ENCODE results near the gene HLA-DMA. TPM values are rescaled to one million over a fixed set of nuclear protein-coding genes. Genes with fewer than 3 reads are reported as not detected.

The HLA-DMA gene
- total RNA-seq, 1 experiment from 2014 or later, result 451 TPM

DNA sequence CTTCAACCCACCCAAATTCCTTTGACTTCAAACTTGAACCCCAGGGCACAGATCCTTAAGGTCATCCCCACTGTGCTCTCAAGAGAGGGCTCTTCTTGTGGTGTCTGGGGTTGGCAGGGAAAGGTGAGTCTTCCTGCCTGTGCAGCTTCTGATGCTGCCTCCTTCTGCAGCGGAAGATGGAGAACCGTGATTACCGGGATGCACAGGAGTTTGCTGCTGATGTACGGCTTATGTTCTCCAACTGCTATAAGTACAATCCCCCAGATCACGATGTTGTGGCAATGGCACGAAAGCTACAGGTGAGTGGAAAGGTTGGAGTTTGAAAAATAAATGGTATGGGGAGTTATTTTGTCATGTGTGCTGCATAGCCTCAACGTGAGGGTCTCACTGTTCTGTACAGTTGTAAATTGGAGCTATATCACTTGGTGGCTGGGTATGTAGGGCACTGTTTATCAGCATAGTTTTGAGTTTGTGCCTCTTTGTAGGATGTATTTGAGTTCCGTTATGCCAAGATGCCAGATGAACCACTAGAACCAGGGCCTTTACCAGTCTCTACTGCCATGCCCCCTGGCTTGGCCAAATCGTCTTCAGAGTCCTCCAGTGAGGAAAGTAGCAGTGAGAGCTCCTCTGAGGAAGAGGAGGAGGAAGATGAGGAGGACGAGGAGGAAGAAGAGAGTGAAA lies 24.5 kb upstream of the HLA-DMA start:
- H2AFZ ChIP-seq (ENCODE audit: low read length), result no peak overlapping the region
- peaks cover 90% of the 10 kb centered on the region for H3K36me3 ChIP-seq (ENCODE audit: insufficient read depth, low read length)
- peak overlapping the region; percentile 1 for H3K4me2 ChIP-seq (ENCODE audit: low read depth, low read length, poor library complexity, severe bottlenecking)
- no peaks in the 10 kb centered on the region for H3K9me2 ChIP-seq (replicated peaks; ENCODE audit: insufficient read depth, low read length)
- no peak overlapping the region for H3K9ac ChIP-seq (ENCODE audit: low read length)
- H3K9me3 ChIP-seq (ENCODE audit: low read length), result no peaks in the 10 kb centered on the region
- peaks cover 88% of the 10 kb centered on the region for H4K20me1 ChIP-seq (ENCODE audit: insufficient read depth, low read depth, low read length)
- H3K27me3 ChIP-seq (ENCODE audit: low read length), result no peaks in the 10 kb centered on the region
- no peak overlapping the region for H3K4me3 ChIP-seq (ENCODE audit: low read length)
- no peak overlapping the region for H3K27ac ChIP-seq (ENCODE audit: low read length)
- DNase-seq, result no peak
- peaks cover 62% of the 10 kb centered on the region for H3K4me1 ChIP-seq (ENCODE audit: low read length)
- H3K79me2 ChIP-seq (ENCODE audit: low read length), result peaks cover 52% of the 10 kb centered on the region

DNA sequence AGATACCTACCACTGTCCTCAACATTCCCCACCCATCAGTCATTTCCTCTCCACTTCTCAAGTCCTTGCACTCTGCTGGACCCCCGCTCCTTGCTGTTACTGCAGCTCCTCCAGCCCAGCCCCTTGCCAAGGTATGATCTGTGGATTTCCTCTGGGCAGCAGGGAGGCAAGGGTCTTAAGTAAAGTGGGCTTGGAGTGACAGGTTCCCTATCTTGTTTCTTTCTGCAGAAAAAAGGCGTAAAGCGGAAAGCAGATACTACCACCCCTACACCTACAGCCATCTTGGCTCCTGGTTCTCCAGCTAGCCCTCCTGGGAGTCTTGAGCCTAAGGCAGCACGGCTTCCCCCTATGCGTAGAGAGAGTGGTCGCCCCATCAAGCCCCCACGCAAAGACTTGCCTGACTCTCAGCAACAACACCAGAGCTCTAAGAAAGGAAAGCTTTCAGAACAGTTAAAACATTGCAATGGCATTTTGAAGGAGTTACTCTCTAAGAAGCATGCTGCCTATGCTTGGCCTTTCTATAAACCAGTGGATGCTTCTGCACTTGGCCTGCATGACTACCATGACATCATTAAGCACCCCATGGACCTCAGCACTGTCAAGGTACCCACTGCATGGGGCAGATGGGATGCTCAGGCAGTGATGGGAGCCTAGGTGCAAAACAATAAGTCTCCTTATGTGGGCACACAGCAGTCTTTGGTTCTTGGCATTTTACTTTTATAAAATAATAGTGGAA lies 23.6 kb upstream of the HLA-DMA start:
- no peaks in the 10 kb centered on the region for H3K9me2 ChIP-seq (replicated peaks; ENCODE audit: insufficient read depth, low read length)
- no peak overlapping the region for H3K4me3 ChIP-seq (ENCODE audit: low read length)
- no peak overlapping the region for H3K9ac ChIP-seq (ENCODE audit: low read length)
- H3K4me2 ChIP-seq (ENCODE audit: low read depth, low read length, poor library complexity, severe bottlenecking), result peak overlapping the region; percentile 82
- peaks cover 56% of the 10 kb centered on the region for H3K79me2 ChIP-seq (ENCODE audit: low read length)
- DNase-seq, result no peak
- H3K27me3 ChIP-seq (ENCODE audit: low read length), result no peaks in the 10 kb centered on the region
- peaks cover 93% of the 10 kb centered on the region for H3K36me3 ChIP-seq (ENCODE audit: insufficient read depth, low read length)
- H2AFZ ChIP-seq (ENCODE audit: low read length), result no peak overlapping the region
- peaks cover 61% of the 10 kb centered on the region for H3K4me1 ChIP-seq (ENCODE audit: low read length)
- H3K27ac ChIP-seq (ENCODE audit: low read length), result peak overlapping the region; percentile 90; the same call in 1 of the 2 replicates
- H4K20me1 ChIP-seq (ENCODE audit: insufficient read depth, low read depth, low read length), result peaks cover 87% of the 10 kb centered on the region
- no peaks in the 10 kb centered on the region for H3K9me3 ChIP-seq (ENCODE audit: low read length)

DNA sequence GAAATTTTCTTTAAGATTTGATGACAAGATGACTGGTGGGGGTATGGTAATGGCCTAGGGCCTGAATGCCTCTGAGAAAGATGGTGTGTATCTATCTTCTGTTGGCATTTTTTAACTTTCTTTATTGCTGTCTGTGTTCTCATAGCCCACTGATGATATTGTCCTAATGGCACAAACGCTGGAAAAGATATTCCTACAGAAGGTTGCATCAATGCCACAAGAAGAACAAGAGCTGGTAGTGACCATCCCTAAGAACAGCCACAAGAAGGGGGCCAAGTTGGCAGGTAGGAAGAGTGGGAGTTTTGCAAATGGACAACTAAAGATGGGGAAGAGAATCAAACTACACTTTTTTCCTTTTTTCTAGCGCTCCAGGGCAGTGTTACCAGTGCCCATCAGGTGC lies 23.0 kb upstream of the HLA-DMA start:
- Histone ChIP-seq H3K36me3 (ENCODE audit: insufficient read depth, low read length) (peaks cover 90% of the 10 kb centered on the region), H4K20me1 (ENCODE audit: insufficient read depth, low read depth, low read length) (peaks cover 82% of the 10 kb centered on the region), H3K9ac (ENCODE audit: low read length) (no peak overlapping the region), H3K79me2 (ENCODE audit: low read length) (peaks cover 60% of the 10 kb centered on the region), H3K27me3 (ENCODE audit: low read length) (no peaks in the 10 kb centered on the region), H3K9me2 (replicated peaks; ENCODE audit: insufficient read depth, low read length) (no peaks in the 10 kb centered on the region), H2AFZ (ENCODE audit: low read length) (no peak overlapping the region), H3K4me3 (ENCODE audit: low read length) (0 out of 2 replicates have a peak overlapping the region, but pooled peaks have one; percentile 89), H3K9me3 (ENCODE audit: low read length) (no peaks in the 10 kb centered on the region), H3K4me1 (ENCODE audit: low read length) (peaks cover 59% of the 10 kb centered on the region), H3K4me2 (ENCODE audit: low read depth, low read length, poor library complexity, severe bottlenecking) (peak overlapping the region; percentile 82), H3K27ac (ENCODE audit: low read length) (peak overlapping the region; percentile 90; the same call in 1 of the 2 replicates)
- DNase-seq, result no peak

DNA sequence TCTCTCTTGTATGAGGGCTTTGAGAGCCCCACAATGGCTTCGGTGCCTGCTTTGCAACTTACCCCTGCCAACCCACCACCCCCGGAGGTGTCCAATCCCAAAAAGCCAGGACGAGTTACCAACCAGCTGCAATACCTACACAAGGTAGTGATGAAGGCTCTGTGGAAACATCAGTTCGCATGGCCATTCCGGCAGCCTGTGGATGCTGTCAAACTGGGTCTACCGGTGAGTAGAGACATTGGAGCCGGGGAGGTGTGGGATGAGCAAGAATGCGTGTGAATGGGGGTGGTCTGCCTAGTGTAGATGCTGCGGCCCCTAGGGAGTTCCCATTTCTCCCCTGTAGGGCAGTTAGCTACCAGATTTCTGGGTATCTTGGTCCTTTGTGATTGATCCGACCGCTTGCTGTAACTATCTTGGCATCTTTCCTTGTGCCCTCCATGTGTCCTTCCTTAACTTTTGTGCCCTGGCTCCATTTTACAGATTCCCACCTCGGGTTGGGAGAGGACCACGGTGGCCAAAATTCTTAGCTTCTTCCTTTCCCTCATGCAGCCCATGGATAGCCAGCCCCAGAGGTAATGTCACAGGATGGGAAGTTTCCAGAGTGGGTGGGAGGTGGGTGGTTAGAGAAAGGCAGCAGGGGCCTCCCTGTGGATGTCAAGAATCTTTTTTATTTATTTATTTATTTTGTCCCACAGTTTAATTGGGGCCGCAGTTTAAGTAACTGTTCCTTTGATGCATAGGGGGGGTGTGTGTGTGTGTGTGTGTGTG lies 21.8 kb upstream of the HLA-DMA start:
- Histone ChIP-seq H3K4me3 (ENCODE audit: low read length) (peak overlapping the region; percentile 89), H3K4me2 (ENCODE audit: low read depth, low read length, poor library complexity, severe bottlenecking) (peak overlapping the region; percentile 82), H3K9ac (ENCODE audit: low read length) (peak overlapping the region; percentile 84), H4K20me1 (ENCODE audit: insufficient read depth, low read depth, low read length) (peaks cover 71% of the 10 kb centered on the region), H3K4me1 (ENCODE audit: low read length) (peaks cover 57% of the 10 kb centered on the region), H3K9me2 (replicated peaks; ENCODE audit: insufficient read depth, low read length) (no peaks in the 10 kb centered on the region), H3K36me3 (ENCODE audit: insufficient read depth, low read length) (peaks cover 78% of the 10 kb centered on the region), H3K27ac (ENCODE audit: low read length) (peak overlapping the region; percentile 90), H3K9me3 (ENCODE audit: low read length) (no peaks in the 10 kb centered on the region), H2AFZ (ENCODE audit: low read length) (no peak overlapping the region), H3K79me2 (ENCODE audit: low read length) (peaks cover 60% of the 10 kb centered on the region), H3K27me3 (ENCODE audit: low read length) (no peaks in the 10 kb centered on the region)
- DNase-seq, result no peak

DNA sequence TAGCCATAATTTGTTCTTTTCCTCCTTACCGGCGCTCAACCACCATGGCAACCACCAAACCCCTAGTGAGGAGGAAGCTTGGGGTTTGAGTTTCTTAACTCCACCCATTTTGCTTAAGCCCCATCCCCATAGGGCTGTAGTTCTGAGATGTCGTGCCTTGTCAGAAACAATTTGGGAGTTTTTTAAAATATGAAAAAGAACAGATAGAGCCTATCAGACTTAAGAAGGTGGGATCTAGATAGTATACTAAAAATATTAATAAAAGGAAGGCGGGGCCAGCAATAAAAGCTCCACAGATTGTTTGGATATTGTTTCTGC lies 21.1 kb upstream of the HLA-DMA start:
- H3K9me3 ChIP-seq (ENCODE audit: low read length), result no peaks in the 10 kb centered on the region
- peaks cover 71% of the 10 kb centered on the region for H3K36me3 ChIP-seq (ENCODE audit: insufficient read depth, low read length)
- peak overlapping the region; percentile 90 for H3K27ac ChIP-seq (ENCODE audit: low read length)
- peaks cover 67% of the 10 kb centered on the region for H4K20me1 ChIP-seq (ENCODE audit: insufficient read depth, low read depth, low read length)
- H3K4me1 ChIP-seq (ENCODE audit: low read length), result peaks cover 59% of the 10 kb centered on the region
- DNase-seq, result peak; percentile 75
- no peak overlapping the region for H2AFZ ChIP-seq (ENCODE audit: low read length)
- H3K9ac ChIP-seq (ENCODE audit: low read length), result peak overlapping the region; percentile 84
- peaks cover 67% of the 10 kb centered on the region for H3K79me2 ChIP-seq (ENCODE audit: low read length)
- H3K9me2 ChIP-seq (replicated peaks; ENCODE audit: insufficient read depth, low read length), result no peaks in the 10 kb centered on the region
- peak overlapping the region; percentile 82 for H3K4me2 ChIP-seq (ENCODE audit: low read depth, low read length, poor library complexity, severe bottlenecking)
- peak overlapping the region; percentile 89 for H3K4me3 ChIP-seq (ENCODE audit: low read length)
- H3K27me3 ChIP-seq (ENCODE audit: low read length), result no peaks in the 10 kb centered on the region

DNA sequence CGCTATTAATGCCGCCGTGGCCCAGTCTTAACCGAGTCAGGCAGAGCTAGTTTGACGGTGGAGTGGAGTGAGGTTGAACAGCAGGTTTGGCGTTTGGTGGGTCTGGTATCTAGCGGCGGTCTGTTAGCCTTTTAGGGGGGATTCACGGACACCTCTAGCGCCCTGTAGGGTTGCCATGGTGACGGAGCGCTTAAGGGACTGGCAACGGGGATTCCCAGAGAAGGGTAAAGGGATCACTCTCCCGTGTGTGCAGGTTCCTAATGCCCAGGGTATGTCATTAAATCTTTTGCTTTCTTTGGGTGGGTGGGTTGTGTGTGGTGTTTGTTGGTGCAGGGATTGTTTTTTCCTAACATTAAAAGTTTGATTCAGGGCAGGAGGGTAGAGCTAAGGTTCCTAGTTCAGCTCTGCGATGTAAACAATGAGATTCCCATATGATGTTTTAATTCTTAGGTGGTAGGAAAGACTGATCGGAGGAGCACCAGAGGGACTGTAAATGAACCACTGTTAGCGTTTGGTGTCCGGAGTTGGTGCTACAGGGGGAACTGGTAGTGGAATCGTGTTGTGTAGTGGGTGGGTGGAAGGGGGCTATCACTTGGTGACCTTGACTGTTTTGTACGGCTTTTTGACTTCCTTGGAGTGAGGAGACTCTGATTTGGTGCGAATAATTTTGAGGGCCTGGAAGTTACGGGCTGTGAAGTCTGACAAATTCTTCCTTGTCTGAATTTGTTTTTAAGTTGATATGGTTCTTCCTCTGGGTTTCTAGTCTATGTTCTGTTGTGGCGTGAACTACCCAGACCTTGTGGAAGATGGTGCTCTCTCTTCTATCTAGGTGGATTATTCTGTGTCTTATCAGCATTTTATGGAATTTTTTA lies 20.5 kb upstream of the HLA-DMA start:
- Histone ChIP-seq H3K27ac (ENCODE audit: low read length) (peak overlapping the region; percentile 90), H3K36me3 (ENCODE audit: insufficient read depth, low read length) (peaks cover 67% of the 10 kb centered on the region), H4K20me1 (ENCODE audit: insufficient read depth, low read depth, low read length) (peaks cover 63% of the 10 kb centered on the region), H3K4me3 (ENCODE audit: low read length) (peak overlapping the region; percentile 89), H3K9me2 (replicated peaks; ENCODE audit: insufficient read depth, low read length) (no peaks in the 10 kb centered on the region), H3K4me1 (ENCODE audit: low read length) (peaks cover 61% of the 10 kb centered on the region), H3K9ac (ENCODE audit: low read length) (peak overlapping the region; percentile 84), H3K9me3 (ENCODE audit: low read length) (no peaks in the 10 kb centered on the region), H3K27me3 (ENCODE audit: low read length) (no peaks in the 10 kb centered on the region), H2AFZ (ENCODE audit: low read length) (no peak overlapping the region), H3K79me2 (ENCODE audit: low read length) (peaks cover 67% of the 10 kb centered on the region), H3K4me2 (ENCODE audit: low read depth, low read length, poor library complexity, severe bottlenecking) (peak overlapping the region; percentile 82)
- DNase-seq, result peak; percentile 78

DNA sequence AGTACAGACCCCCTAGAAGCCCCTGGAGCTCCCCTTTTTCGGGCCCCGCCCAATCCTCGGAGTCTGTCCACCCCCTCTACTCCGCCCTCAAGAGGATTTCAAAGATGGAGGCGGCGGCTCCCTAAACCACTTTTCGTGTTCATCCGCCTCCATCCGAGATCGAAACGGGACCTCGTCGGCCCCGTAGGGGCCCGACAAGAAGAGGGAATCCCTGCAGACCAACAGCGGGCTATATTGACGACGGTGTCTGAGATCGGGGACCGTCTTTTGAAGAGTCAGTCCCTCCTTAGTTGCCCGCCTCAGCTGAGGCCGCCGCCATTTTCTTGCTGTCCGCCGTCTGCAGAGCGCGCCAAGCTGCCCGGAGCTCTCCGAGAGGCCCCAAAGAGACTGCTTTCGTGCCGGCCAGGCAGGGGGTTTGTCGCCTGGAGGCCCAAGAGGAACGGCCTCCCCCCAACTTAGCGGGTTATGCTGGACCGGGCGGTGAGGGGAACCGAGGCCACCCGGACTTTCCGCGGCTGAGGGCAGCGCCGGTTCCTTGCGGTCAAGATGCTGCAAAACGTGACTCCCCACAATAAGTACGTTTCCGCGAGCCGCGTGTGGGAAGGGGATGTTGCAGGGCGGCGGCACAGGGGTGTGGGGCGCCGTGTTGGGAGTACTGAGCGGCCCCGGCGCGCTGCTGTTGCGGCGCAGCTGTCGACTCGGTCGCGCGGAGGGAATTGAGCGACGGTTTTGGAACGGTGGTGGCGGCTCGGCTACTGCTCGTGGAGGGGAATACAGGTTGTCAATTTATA lies 19.7 kb upstream of the HLA-DMA start:
- H3K36me3 ChIP-seq (ENCODE audit: insufficient read depth, low read length), result peaks cover 58% of the 10 kb centered on the region
- no peak for DNase-seq
- no peak overlapping the region for H2AFZ ChIP-seq (ENCODE audit: low read length)

More for the DNA sequence above, 19.7 kb upstream of the HLA-DMA start:
- peaks cover 55% of the 10 kb centered on the region for H4K20me1 ChIP-seq (ENCODE audit: insufficient read depth, low read depth, low read length)
- peak overlapping the region; percentile 89 for H3K4me3 ChIP-seq (ENCODE audit: low read length)
- peak overlapping the region; percentile 82 for H3K4me2 ChIP-seq (ENCODE audit: low read depth, low read length, poor library complexity, severe bottlenecking)
- no peaks in the 10 kb centered on the region for H3K27me3 ChIP-seq (ENCODE audit: low read length)
- H3K9me3 ChIP-seq (ENCODE audit: low read length), result no peaks in the 10 kb centered on the region
- peaks cover 68% of the 10 kb centered on the region for H3K79me2 ChIP-seq (ENCODE audit: low read length)
- H3K9me2 ChIP-seq (replicated peaks; ENCODE audit: insufficient read depth, low read length), result no peaks in the 10 kb centered on the region
- H3K9ac ChIP-seq (ENCODE audit: low read length), result peak overlapping the region; percentile 84
- H3K4me1 ChIP-seq (ENCODE audit: low read length), result peaks cover 59% of the 10 kb centered on the region
- H3K27ac ChIP-seq (ENCODE audit: low read length), result peak overlapping the region; percentile 90

All from Karpas-422 (cell line).